ENCODE data around the gene CSNK2A1.

DNA sequence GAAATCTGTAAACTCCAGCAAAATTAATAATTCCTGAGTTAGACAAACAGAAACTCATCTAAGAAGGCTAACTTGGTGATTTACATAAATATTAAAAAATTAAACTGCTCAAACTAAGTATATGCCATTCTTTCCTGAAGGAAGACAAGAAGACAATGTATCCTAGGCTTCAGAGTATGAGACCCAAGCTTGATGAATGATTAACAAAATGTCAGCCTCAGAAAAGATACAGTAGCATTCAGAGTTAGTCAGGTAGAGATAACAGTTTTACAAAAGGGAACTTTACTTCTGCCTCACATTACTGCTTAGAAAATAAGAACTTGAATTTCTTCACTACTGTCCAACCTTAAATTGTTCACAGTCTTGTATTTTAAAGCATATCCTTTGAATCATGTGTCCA, 12.0 kb downstream of the CSNK2A1 start:
- TF ChIP-seq CBX8 (IDR thresholded peaks at IDR 0.05; ENCODE audit: borderline replicate concordance, low read depth, low read length) = no peak
- TF ChIP-seq, protein P1, sequence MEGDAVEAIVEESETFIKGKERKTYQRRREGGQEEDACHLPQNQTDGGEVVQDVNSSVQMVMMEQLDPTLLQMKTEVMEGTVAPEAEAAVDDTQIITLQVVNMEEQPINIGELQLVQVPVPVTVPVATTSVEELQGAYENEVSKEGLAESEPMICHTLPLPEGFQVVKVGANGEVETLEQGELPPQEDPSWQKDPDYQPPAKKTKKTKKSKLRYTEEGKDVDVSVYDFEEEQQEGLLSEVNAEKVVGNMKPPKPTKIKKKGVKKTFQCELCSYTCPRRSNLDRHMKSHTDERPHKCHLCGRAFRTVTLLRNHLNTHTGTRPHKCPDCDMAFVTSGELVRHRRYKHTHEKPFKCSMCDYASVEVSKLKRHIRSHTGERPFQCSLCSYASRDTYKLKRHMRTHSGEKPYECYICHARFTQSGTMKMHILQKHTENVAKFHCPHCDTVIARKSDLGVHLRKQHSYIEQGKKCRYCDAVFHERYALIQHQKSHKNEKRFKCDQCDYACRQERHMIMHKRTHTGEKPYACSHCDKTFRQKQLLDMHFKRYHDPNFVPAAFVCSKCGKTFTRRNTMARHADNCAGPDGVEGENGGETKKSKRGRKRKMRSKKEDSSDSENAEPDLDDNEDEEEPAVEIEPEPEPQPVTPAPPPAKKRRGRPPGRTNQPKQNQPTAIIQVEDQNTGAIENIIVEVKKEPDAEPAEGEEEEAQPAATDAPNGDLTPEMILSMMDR (IDR thresholded peaks at IDR 0.05; ENCODE audit: control extremely low read depth in 1 of 3, insufficient read depth in 1 of 3, low read depth in 1 of 3, low read length in 3 of 3) = no peak
- no peak for TF ChIP-seq KDM5A (IDR thresholded peaks at IDR 0.05; ENCODE audit: low read length)
- TF ChIP-seq RNF2 (IDR thresholded peaks at IDR 0.05; ENCODE audit: borderline replicate concordance, low read depth, low read length, missing control alignments, poor library complexity, severe bottlenecking) = no peak
- TF ChIP-seq RFX5 (IDR thresholded peaks at IDR 0.05; ENCODE audit: borderline replicate concordance, low read depth, low read length) = no peak
- TF ChIP-seq RXRA (IDR thresholded peaks at IDR 0.05; ENCODE audit: insufficient read depth, low read depth, low read length) = no peak
- TF ChIP-seq, protein P2, sequence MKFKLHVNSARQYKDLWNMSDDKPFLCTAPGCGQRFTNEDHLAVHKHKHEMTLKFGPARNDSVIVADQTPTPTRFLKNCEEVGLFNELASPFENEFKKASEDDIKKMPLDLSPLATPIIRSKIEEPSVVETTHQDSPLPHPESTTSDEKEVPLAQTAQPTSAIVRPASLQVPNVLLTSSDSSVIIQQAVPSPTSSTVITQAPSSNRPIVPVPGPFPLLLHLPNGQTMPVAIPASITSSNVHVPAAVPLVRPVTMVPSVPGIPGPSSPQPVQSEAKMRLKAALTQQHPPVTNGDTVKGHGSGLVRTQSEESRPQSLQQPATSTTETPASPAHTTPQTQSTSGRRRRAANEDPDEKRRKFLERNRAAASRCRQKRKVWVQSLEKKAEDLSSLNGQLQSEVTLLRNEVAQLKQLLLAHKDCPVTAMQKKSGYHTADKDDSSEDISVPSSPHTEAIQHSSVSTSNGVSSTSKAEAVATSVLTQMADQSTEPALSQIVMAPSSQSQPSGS (IDR thresholded peaks at IDR 0.05; ENCODE audit: low read length) = no peak
- TF ChIP-seq TCF12 (IDR thresholded peaks at IDR 0.05; ENCODE audit: low read depth, low read length) = no peak
- TF ChIP-seq, protein P3, sequence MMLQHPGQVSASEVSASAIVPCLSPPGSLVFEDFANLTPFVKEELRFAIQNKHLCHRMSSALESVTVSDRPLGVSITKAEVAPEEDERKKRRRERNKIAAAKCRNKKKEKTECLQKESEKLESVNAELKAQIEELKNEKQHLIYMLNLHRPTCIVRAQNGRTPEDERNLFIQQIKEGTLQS (IDR thresholded peaks at IDR 0.05; ENCODE audit: insufficient read depth, low read depth, low read length) = no peak
- no peak for TF ChIP-seq POLR2A (IDR thresholded peaks at IDR 0.05; ENCODE audit: control extremely low read depth in 1 of 2, low read depth in 2 of 2, low read length in 2 of 2)
- TF ChIP-seq, protein P4, sequence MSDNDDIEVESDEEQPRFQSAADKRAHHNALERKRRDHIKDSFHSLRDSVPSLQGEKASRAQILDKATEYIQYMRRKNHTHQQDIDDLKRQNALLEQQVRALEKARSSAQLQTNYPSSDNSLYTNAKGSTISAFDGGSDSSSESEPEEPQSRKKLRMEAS (IDR thresholded peaks at IDR 0.05) = no peak

Data from H1 (cell line).